Ovary (tissue), 3 donors: ENCODE results near the gene CNOT10.

Source experiments
- EP300 ChIP-seq: sonication (generic); formaldehyde crosslinking; IDR thresholded peaks from one replicate; pipeline ENCODE4 v1.6.1; 2017; ENCODE audit warnings: antibody characterized with exemption
- POLR2A ChIP-seq: fragments of 450-650 bp; IDR thresholded peaks from one replicate; pipeline ENCODE4 v1.6.1; 2017; ENCODE audit warnings: antibody characterized with exemption, mild to moderate bottlenecking, moderate library complexity
- TF ChIP-seq, protein P1 (sequence below), 3 donors: fragments of 450-650 bp in 2 of 3; fragments of 200-600 bp in 1 of 3; IDR thresholded peaks; one replicate each; pipeline versions ENCODE4 v1.5.1 to v1.8.0; 2016 to 2022; ENCODE audit warnings: antibody characterized with exemption in 3 of 3, mild to moderate bottlenecking in 1 of 3
- donor health status: DM: no; HTN: no; CAD: no.

DNA sequence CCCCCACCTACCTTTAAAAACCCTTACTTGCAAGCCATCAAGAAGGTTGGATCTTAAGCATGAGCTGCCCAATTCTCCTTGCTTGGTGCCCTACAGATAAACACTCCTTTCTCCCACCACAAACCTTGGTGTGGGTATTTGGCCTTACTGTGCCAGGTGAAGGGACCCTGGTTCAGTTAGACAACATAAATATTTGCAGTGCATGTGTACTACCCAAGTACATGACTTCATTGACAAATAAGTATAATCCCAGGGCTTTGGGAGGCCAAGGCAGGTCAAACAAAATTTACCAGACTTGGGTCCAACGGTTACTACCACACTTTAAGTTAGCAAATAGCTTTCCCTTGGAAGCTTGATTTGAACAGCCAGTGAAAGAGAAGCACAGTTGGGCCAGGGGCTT, 9.3 kb upstream of the CNOT10 start:
- TF ChIP-seq, protein P1, sequence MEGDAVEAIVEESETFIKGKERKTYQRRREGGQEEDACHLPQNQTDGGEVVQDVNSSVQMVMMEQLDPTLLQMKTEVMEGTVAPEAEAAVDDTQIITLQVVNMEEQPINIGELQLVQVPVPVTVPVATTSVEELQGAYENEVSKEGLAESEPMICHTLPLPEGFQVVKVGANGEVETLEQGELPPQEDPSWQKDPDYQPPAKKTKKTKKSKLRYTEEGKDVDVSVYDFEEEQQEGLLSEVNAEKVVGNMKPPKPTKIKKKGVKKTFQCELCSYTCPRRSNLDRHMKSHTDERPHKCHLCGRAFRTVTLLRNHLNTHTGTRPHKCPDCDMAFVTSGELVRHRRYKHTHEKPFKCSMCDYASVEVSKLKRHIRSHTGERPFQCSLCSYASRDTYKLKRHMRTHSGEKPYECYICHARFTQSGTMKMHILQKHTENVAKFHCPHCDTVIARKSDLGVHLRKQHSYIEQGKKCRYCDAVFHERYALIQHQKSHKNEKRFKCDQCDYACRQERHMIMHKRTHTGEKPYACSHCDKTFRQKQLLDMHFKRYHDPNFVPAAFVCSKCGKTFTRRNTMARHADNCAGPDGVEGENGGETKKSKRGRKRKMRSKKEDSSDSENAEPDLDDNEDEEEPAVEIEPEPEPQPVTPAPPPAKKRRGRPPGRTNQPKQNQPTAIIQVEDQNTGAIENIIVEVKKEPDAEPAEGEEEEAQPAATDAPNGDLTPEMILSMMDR (IDR thresholded peaks at IDR 0.05) = no peak
- no peak for TF ChIP-seq EP300
- no peak for TF ChIP-seq POLR2A
